GM12878 (cell line): ENCODE measurements around the gene PROZ.

ENCODE experiments used
- CBX3 ChIP-seq: fragments of 200-600 bp; sonication (generic); IDR thresholded peaks from 2 replicates; pipeline ENCODE4 v1.6.1; 2016; ENCODE audit warnings: low read depth, borderline replicate concordance
- CREM ChIP-seq: IDR thresholded peaks from 2 replicates; pipeline ENCODE4 v1.6.1; 2014; ENCODE audit warnings: antibody characterized with exemption, low read depth
- EP300 ChIP-seq, 2 experiments: fragments of 150-350 bp in 1 of 2; IDR thresholded peaks; 2 replicates each; pipeline ENCODE4 v1.6.1; 2011 to 2012; ENCODE audit warnings: low read depth in 2 of 2, low read length in 2 of 2, borderline replicate concordance in 1 of 2, improper control_type of control experiment in 1 of 2, inconsistent platforms in 1 of 2; ENCODE audit not compliant: control insufficient read depth in 1 of 2
- MXI1 ChIP-seq: fragments of 150-350 bp; IDR thresholded peaks from 2 replicates; pipeline ENCODE4 v1.6.1; 2011; ENCODE audit warnings: low read depth, mild to moderate bottlenecking, inconsistent platforms, low read length, improper control_type of control experiment
- NFYB ChIP-seq: IDR thresholded peaks from 2 replicates; pipeline ENCODE4 v1.6.1; 2011; ENCODE audit warnings: low read depth, mild to moderate bottlenecking, low read length, improper control_type of control experiment, moderate library complexity; ENCODE audit not compliant: insufficient read depth
- NR2C2 ChIP-seq: IDR thresholded peaks from 2 replicates; pipeline ENCODE4 v1.6.1; 2011; ENCODE audit warnings: borderline replicate concordance, low read depth; ENCODE audit not compliant: control insufficient read depth, insufficient read length
- RCOR1 ChIP-seq: conservative IDR thresholded peaks from 2 replicates; pipeline ENCODE4 v1.6.1; 2012; ENCODE audit warnings: low read depth, low read length, improper control_type of control experiment
- SRF ChIP-seq, 2 experiments: IDR thresholded peaks; 2 replicates each; pipeline ENCODE4 v1.6.1; 2011; ENCODE audit warnings: low read depth in 2 of 2, low read length in 2 of 2, mild to moderate bottlenecking in 1 of 2, moderate library complexity in 1 of 2
- TF ChIP-seq, protein P1 (sequence below), 3 experiments: IDR thresholded peaks in 2 of 3; conservative IDR thresholded peaks in 1 of 3; 2 replicates each; pipeline ENCODE4 v1.5.1; 2011; ENCODE audit warnings: low read depth in 3 of 3, low read length in 3 of 3, mild to moderate bottlenecking in 3 of 3, control low read depth in 2 of 3, moderate library complexity in 2 of 3, inconsistent platforms in 1 of 3, mixed read lengths in 1 of 3; ENCODE audit not compliant: control insufficient read depth in 2 of 3, insufficient read depth in 1 of 3; ENCODE audit errors: extremely low read depth in 1 of 3
- TF ChIP-seq, protein P2 (sequence below): fragments of 450-650 bp; IDR thresholded peaks from 2 replicates; pipeline ENCODE4 v1.6.1; 2016; ENCODE audit warnings: mild to moderate bottlenecking
- TF ChIP-seq, protein P3 (sequence below): IDR thresholded peaks from 2 replicates; pipeline ENCODE4 v1.6.1; 2012; ENCODE audit warnings: low read depth, low read length, improper control_type of control experiment

DNA sequence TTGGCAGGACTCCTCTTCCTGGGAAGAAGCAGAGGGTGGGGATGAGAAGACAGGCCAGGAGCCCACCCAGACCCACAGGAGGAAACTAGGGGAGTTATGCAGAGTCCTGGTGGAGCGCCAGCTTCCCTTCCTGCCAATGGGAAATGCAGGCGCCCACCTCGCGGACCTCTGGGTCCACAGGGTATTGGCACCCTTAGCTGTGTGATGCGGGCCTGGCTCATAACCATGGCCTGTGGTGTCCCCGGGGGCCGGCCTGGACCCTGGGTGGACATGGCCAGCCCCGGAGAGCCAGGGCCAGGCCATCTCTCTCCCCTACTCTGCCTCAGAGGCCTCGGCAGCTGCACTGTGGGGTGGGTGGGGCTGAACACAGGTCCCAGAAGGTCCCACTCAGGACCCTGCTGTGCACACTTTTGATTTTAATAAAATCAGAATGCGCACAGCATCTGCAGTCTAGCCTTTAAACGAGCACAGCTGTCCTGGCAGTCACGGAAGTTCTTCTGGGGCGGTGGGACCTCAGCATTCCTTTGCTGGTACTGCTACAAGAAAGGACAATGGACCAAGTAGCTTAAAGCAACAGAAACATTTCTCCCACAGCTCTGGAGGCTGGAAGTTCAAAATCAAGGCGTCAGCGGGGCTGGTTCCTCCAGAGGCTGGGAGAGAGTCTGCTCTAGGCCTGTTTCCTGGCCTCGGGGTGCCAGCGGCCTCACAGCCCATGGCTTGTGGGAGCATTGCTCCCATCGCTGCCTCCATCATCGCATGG, 34.1 kb upstream of the PROZ start:
- no peak for TF ChIP-seq SRF (IDR thresholded peaks at IDR 0.05; ENCODE audit: low read depth in 2 of 2, low read length in 2 of 2)
- TF ChIP-seq MXI1, result no peak
- TF ChIP-seq, protein P1, sequence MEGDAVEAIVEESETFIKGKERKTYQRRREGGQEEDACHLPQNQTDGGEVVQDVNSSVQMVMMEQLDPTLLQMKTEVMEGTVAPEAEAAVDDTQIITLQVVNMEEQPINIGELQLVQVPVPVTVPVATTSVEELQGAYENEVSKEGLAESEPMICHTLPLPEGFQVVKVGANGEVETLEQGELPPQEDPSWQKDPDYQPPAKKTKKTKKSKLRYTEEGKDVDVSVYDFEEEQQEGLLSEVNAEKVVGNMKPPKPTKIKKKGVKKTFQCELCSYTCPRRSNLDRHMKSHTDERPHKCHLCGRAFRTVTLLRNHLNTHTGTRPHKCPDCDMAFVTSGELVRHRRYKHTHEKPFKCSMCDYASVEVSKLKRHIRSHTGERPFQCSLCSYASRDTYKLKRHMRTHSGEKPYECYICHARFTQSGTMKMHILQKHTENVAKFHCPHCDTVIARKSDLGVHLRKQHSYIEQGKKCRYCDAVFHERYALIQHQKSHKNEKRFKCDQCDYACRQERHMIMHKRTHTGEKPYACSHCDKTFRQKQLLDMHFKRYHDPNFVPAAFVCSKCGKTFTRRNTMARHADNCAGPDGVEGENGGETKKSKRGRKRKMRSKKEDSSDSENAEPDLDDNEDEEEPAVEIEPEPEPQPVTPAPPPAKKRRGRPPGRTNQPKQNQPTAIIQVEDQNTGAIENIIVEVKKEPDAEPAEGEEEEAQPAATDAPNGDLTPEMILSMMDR (IDR thresholded peaks at IDR 0.05 in 2 of 3, conservative IDR thresholded peaks at IDR 0.05 in 1 of 3; ENCODE audit: control insufficient read depth in 2 of 3, extremely low read depth in 1 of 3, insufficient read depth in 1 of 3, low read depth in 3 of 3, low read length in 3 of 3), result no peak
- TF ChIP-seq, protein P2, sequence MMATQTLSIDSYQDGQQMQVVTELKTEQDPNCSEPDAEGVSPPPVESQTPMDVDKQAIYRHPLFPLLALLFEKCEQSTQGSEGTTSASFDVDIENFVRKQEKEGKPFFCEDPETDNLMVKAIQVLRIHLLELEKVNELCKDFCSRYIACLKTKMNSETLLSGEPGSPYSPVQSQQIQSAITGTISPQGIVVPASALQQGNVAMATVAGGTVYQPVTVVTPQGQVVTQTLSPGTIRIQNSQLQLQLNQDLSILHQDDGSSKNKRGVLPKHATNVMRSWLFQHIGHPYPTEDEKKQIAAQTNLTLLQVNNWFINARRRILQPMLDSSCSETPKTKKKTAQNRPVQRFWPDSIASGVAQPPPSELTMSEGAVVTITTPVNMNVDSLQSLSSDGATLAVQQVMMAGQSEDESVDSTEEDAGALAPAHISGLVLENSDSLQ, result no peak
- TF ChIP-seq CREM, result no peak
- no peak for TF ChIP-seq CBX3
- TF ChIP-seq, protein P3, sequence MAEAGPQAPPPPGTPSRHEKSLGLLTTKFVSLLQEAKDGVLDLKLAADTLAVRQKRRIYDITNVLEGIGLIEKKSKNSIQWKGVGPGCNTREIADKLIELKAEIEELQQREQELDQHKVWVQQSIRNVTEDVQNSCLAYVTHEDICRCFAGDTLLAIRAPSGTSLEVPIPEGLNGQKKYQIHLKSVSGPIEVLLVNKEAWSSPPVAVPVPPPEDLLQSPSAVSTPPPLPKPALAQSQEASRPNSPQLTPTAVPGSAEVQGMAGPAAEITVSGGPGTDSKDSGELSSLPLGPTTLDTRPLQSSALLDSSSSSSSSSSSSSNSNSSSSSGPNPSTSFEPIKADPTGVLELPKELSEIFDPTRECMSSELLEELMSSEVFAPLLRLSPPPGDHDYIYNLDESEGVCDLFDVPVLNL, result no peak
- no peak for TF ChIP-seq NFYB
- no peak for TF ChIP-seq RCOR1
- TF ChIP-seq EP300 (IDR thresholded peaks at IDR 0.05; ENCODE audit: borderline replicate concordance in 1 of 2, control insufficient read depth in 1 of 2, low read depth in 2 of 2, low read length in 2 of 2), result no peak
- TF ChIP-seq NR2C2, result no peak
